ENCODE results near the gene ITGA7.

The ITGA7 gene

GRCh38 chr12:55706568-55707218 is 1.0 kb downstream of the ITGA7 start:
- TF ChIP-seq CTCF (IDR thresholded peaks at IDR 0.05; ENCODE audit: insufficient read depth, low read length, missing control alignments), result no peak
- ChIA-PET POLR2A (interaction anchor here (1.2 kb wide), 1 partner anchor 23 kb away, joined by 3 read pairs; no protein-coding TSS in a partner anchor), CTCF (interaction anchor here (1.1 to 1.6 kb wide), 3 partner anchors 23 to 60 kb away, joined by 3 to 8 read pairs (median 5); no protein-coding TSS in a partner anchor)
- H3K4me3 ChIP-seq (ENCODE audit: low read depth, low read length), result peak overlapping the region; percentile 64
- DNase-seq (ENCODE audit: low read depth, low spot score), result no peak

GRCh38 chr12:55705782-55706402 is 1.8 kb downstream of the ITGA7 start:
- TF ChIP-seq CTCF (IDR thresholded peaks at IDR 0.05; ENCODE audit: insufficient read depth, low read length, missing control alignments), result peak; percentile 36
- DNase-seq (ENCODE audit: low read depth, low spot score), result no peak
- no peak overlapping the region for H3K4me3 ChIP-seq (ENCODE audit: low read depth, low read length)
- POLR2A ChIA-PET, result interaction anchor here (1.0 kb wide), 1 partner anchor 47 kb away, joined by 3 read pairs; no protein-coding TSS in a partner anchor
- CTCF ChIA-PET, result interaction anchor here (1.0 to 1.1 kb wide), 3 partner anchors 10 to 24 kb away, joined by 3 read pairs; no protein-coding TSS in a partner anchor

GRCh38 chr12:55704824-55705718 is 2.6 kb downstream of the ITGA7 start:
- CTCF ChIA-PET, result interaction anchor here (1.0 to 1.1 kb wide), 2 partner anchors 9 to 11 kb away, joined by 3 read pairs; no protein-coding TSS in a partner anchor
- POLR2A ChIA-PET, result interaction anchor here (1.0 kb wide), 1 partner anchor 46 kb away, joined by 3 read pairs; no protein-coding TSS in a partner anchor
- DNase-seq (ENCODE audit: low read depth, low spot score), result no peak
- H3K4me3 ChIP-seq (ENCODE audit: low read depth, low read length), result no peak overlapping the region
- no peak for TF ChIP-seq CTCF (IDR thresholded peaks at IDR 0.05; ENCODE audit: insufficient read depth, low read length, missing control alignments)

- no peak for TF ChIP-seq CTCF (IDR thresholded peaks at IDR 0.05; ENCODE audit: insufficient read depth, low read length, missing control alignments)
- no peak for DNase-seq (ENCODE audit: low read depth, low spot score)
- ChIA-PET CTCF (no interaction called here), POLR2A (no interaction called here)
- no peak overlapping the region for H3K4me3 ChIP-seq (ENCODE audit: low read depth, low read length)
Measured at GRCh38 chr12:55703901-55704761, 3.6 kb downstream of the ITGA7 start.

- H3K4me3 ChIP-seq (ENCODE audit: low read depth, low read length), result no peak overlapping the region
- no peak for DNase-seq (ENCODE audit: low read depth, low spot score)
- TF ChIP-seq CTCF (IDR thresholded peaks at IDR 0.05; ENCODE audit: insufficient read depth, low read length, missing control alignments), result no peak
- CTCF ChIA-PET, result interaction anchor here (0.7 kb wide), 1 partner anchor 10 kb away, joined by 3 read pairs; no protein-coding TSS in a partner anchor
- POLR2A ChIA-PET, result no interaction called here
Measured at GRCh38 chr12:55703288-55703687, 4.4 kb downstream of the ITGA7 start.

Measured in AG04449 (cell line).